Uterus (tissue), 4 donors: Measurements from ENCODE around the gene SHC4. TPM values are rescaled to one million over a fixed set of nuclear protein-coding genes. Genes with fewer than 3 reads are reported as not detected.

Experiments used
- DNase-seq, 2 donors: peaks; one replicate each; pipeline ENCODE4 v3.0.0-alpha.2; 2019 to 2020
- H3K27ac ChIP-seq, 2 donors: fragments of 200-600 bp; sonication (generic); 1 replicate in 1 of 2; 2 replicates in 1 of 2; pipeline ENCODE4 v1.5.1; 2016 to 2018
- H3K27me3 ChIP-seq, 2 donors: fragments of 200-600 bp; sonication (generic); one replicate each; pipeline ENCODE4 v1.5.1; 2018 to 2019; ENCODE audit warnings: control low read depth in 1 of 2
- H3K36me3 ChIP-seq, 2 donors: fragments of 200-600 bp; sonication (generic); one replicate each; pipeline ENCODE4 v1.5.1; 2019; ENCODE audit warnings: control low read depth in 1 of 2
- H3K4me1 ChIP-seq, 2 donors: fragments of 200-600 bp; sonication (generic); one replicate each; pipeline ENCODE4 v1.5.1; 2018 to 2019; ENCODE audit warnings: control low read depth in 1 of 2
- H3K4me3 ChIP-seq, 2 donors: fragments of 200-600 bp; sonication (generic); 1 replicate in 1 of 2; 2 replicates in 1 of 2; pipeline ENCODE4 v1.5.1; 2018 to 2019; ENCODE audit warnings: mild to moderate bottlenecking in 1 of 2
- H3K9me3 ChIP-seq, 2 donors: fragments of 200-600 bp; sonication (generic); one replicate each; pipeline ENCODE4 v1.5.1; 2019; ENCODE audit warnings: control low read depth in 1 of 2
- POLR2A ChIP-seq, 2 donors: fragments of 450-650 bp; IDR thresholded peaks; one replicate each; pipeline ENCODE4 v1.6.1; 2016; ENCODE audit warnings: antibody characterized with exemption in 2 of 2, mild to moderate bottlenecking in 1 of 2, moderate library complexity in 1 of 2
- intact Hi-C: fragments of 100-400 bp; cut with DNase I; formaldehyde crosslinking; loops from one replicate; pipeline ENCODE4 v1.15.1; 2023; ENCODE audit warnings: low total_unique reads
- total RNA-seq, 4 donors: library from RNA; depleted of rRNA in 3 of 4; stranded (reverse); fragments of >200 nt in 3 of 4; gene quantifications; one replicate each; pipeline versions ENCODE4 v1.1.0 to v1.2.4, GENCODE V29; 2014 to 2023
- TF ChIP-seq, protein P1 (sequence below), 4 experiments: fragments of 200-600 bp in 2 of 4; fragments of 450-650 bp in 2 of 4; sonication (generic) in 2 of 4; IDR thresholded peaks; one replicate each; pipeline ENCODE4 v1.5.1; 2016 to 2019; ENCODE audit warnings: antibody characterized with exemption in 4 of 4, mild to moderate bottlenecking in 2 of 4, moderate library complexity in 1 of 4
- donor health status: DM: yes; HTN: yes; CAD: no.

The SHC4 gene
- total RNA-seq, 4 donors from 2014 or later = 0.88 to 6.8 (median 5.0) TPM; not detected in 1

DNA sequence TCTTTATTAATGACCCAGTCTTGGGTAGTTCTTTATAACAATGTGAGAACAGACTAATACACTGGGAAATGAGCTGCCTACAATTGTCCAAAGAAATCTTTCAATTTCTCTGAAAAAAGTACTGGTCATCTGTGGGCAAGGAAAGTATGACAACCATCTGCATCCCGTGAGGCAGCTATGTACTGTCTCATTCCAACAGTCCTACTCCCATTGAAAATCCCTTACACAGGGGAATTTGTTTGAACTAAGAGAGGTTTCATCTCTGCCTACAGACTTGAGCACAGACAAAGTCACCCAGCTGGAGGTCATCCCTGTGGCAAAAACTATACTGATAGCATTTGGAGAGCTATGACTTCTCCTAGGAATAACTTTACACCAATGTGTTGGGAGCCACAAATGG lies 27.1 kb downstream of the SHC4 start:
- TF ChIP-seq, protein P1, sequence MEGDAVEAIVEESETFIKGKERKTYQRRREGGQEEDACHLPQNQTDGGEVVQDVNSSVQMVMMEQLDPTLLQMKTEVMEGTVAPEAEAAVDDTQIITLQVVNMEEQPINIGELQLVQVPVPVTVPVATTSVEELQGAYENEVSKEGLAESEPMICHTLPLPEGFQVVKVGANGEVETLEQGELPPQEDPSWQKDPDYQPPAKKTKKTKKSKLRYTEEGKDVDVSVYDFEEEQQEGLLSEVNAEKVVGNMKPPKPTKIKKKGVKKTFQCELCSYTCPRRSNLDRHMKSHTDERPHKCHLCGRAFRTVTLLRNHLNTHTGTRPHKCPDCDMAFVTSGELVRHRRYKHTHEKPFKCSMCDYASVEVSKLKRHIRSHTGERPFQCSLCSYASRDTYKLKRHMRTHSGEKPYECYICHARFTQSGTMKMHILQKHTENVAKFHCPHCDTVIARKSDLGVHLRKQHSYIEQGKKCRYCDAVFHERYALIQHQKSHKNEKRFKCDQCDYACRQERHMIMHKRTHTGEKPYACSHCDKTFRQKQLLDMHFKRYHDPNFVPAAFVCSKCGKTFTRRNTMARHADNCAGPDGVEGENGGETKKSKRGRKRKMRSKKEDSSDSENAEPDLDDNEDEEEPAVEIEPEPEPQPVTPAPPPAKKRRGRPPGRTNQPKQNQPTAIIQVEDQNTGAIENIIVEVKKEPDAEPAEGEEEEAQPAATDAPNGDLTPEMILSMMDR (IDR thresholded peaks at IDR 0.05) = no peak
- no peak for TF ChIP-seq POLR2A (IDR thresholded peaks at IDR 0.05)
- Histone ChIP-seq H3K36me3 (no peaks in the 10 kb centered on the region), H3K27ac (no peak overlapping the region), H3K9me3 (no peaks in the 10 kb centered on the region), H3K4me3 (no peak overlapping the region), H3K27me3 (no peaks in the 10 kb centered on the region), H3K4me1 (no peaks in the 10 kb centered on the region)
- DNase-seq = no peak
- intact Hi-C loops = no loop called here

DNA sequence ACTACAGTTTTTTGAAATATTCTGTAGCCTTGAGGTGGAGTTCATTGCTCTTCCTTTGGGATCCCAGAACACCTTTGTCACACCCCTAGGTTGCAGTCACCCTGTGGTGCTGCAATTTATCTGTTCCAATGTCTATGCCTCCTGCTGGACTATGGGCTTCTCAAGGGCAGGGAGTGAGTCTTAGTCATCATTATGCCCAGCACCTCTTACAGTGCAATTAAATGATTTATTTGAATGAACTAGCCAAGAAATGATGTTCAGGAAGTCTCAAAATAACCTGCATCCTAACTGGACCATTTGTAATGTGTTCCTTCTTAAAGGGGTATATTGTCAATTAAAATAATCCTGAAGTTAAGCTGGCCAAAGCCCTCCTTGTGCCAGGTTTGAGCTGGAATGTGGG lies 28.5 kb downstream of the SHC4 start:
- no peak overlapping the region for H3K4me3 ChIP-seq
- H3K9me3 ChIP-seq = no peaks in the 10 kb centered on the region
- H3K4me1 ChIP-seq = no peaks in the 10 kb centered on the region
- no peak overlapping the region for H3K27ac ChIP-seq
- intact Hi-C loops = no loop called here
- no peaks in the 10 kb centered on the region for H3K36me3 ChIP-seq
- TF ChIP-seq, protein P1 (IDR thresholded peaks at IDR 0.05) = no peak
- TF ChIP-seq POLR2A (IDR thresholded peaks at IDR 0.05) = no peak
- no peaks in the 10 kb centered on the region for H3K27me3 ChIP-seq
- no peak for DNase-seq

DNA sequence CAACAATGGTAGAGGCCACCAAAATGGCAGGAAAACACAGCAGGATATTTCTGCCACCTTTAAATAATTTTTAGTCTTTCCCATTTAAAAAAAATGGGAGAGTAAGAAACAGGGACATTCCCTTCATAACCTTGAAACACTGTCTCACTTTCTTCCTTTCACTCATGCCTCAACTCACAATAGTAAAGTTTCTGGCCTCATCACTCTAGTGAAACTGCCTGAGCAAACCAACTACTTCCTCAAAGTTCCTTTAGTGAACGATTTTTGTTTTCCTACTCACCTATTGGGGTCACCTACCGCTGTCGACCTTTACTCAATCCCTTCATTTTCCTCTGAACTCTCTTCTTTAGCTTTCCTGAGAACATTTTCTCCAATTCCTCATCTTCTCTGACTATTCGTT lies 33.0 kb downstream of the SHC4 start:
- Histone ChIP-seq H3K9me3 (no peaks in the 10 kb centered on the region), H3K27ac (no peak overlapping the region), H3K27me3 (no peaks in the 10 kb centered on the region), H3K36me3 (no peaks in the 10 kb centered on the region), H3K4me3 (no peak overlapping the region), H3K4me1 (no peaks in the 10 kb centered on the region)
- intact Hi-C loops = no loop called here
- TF ChIP-seq, protein P1 (IDR thresholded peaks at IDR 0.05) = no peak
- no peak for TF ChIP-seq POLR2A (IDR thresholded peaks at IDR 0.05)
- no peak for DNase-seq

DNA sequence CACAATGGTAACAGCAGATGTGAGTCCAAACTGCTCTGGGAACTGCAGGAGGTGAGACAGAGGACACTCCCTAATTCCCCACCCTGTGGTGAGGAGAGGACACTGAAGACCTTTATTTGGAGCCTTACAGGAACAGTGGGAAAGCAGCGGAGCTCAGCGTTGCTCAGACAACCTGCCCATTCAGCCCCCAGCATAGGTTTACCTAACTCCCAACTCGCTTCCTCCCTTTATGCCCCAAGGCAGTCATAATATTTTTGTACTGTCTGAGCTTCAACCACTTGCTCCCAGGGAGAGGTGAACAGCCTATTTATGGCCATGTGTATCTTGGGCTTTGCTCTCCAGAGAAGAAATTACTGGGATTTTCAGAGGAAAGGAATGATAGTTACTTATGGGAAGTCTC lies 34.1 kb downstream of the SHC4 start:
- Histone ChIP-seq H3K36me3 (no peaks in the 10 kb centered on the region), H3K9me3 (no peaks in the 10 kb centered on the region), H3K27me3 (no peaks in the 10 kb centered on the region), H3K27ac (no peak overlapping the region), H3K4me3 (no peak overlapping the region), H3K4me1 (no peaks in the 10 kb centered on the region)
- intact Hi-C loops = no loop called here
- TF ChIP-seq POLR2A (IDR thresholded peaks at IDR 0.05) = no peak
- TF ChIP-seq, protein P1 (IDR thresholded peaks at IDR 0.05) = no peak
- DNase-seq = no peak

DNA sequence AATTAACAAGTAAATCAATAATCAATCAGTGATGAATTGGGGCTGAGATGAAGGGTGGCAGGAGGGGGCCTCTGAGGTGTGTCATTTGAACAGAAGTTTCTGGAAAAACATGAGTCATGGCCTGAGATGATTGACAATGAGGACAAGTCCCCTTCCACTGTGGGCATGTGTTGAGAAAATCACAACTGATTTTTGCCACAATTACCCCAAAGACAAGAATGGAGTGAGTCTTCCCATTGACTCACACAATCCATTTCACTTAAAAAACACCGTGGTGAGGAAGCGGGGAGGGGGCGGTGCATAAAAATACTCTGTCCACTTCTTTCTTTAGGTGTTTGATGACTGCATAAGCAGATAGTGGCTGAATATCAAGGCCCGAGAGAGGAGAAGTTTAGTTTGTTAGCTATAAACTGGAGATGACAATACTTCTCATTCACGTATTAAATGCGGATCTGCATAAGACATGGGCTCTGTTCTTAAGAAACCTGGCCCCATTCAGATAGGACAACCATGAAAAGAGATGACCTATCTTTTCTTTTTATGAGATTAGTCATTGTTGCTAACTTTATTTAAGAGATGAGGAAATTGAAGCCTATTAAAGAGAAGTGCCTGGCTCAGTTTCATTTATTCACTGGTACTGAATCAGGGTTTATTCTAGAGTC lies 34.7 kb downstream of the SHC4 start:
- no peaks in the 10 kb centered on the region for H3K27me3 ChIP-seq
- no peaks in the 10 kb centered on the region for H3K9me3 ChIP-seq
- no peak for DNase-seq
- H3K4me3 ChIP-seq = no peak overlapping the region
- H3K36me3 ChIP-seq = no peaks in the 10 kb centered on the region
- H3K4me1 ChIP-seq = no peaks in the 10 kb centered on the region
- TF ChIP-seq, protein P1 (IDR thresholded peaks at IDR 0.05) = no peak
- no peak overlapping the region for H3K27ac ChIP-seq
- intact Hi-C loops = no loop called here
